A673 (cell line): ENCODE data around the gene TRIM61. TPM values are rescaled to one million over a fixed set of nuclear protein-coding genes. Genes with fewer than 3 reads are reported as not detected.
A peak's percentile ranks its signal among the peaks of the same experiment; 100 is the strongest.
"Not testable (repeated sequence)": the region's sequence is repeated elsewhere in the genome, so short reads cannot be mapped to it uniquely, and the experiment has no call there.

Source experiments
- BruUV-seq: library from RNA; stranded (reverse); fragments of 400-500 nt; replicated peaks from 2 replicates; lab custom pipeline; 2021; lab: Mats Ljungman, UMichigan
- CTCF ChIA-PET: fragments of 300-600 bp; sonication (Branson Sonifier 250); formaldehyde crosslinking; loops from one replicate; lab custom pipeline; 2022; ENCODE audit warnings: antibody characterized with exemption; lab: Charles Lee
- POLR2A ChIA-PET: fragments of 300-600 bp; sonication (Branson Sonifier 250); formaldehyde crosslinking; loops from one replicate; lab custom pipeline; 2022; ENCODE audit warnings: antibody characterized with exemption; ENCODE audit not compliant: low non-redundant PET; lab: Charles Lee
- DNase-seq: peaks from one replicate; pipeline ENCODE4 v3.0.0-alpha.2; 2015; ENCODE audit warnings: low spot score
- H3K27ac ChIP-seq: fragments of 200-600 bp; sonication (generic); 2 replicates; pipeline ENCODE4 v1.5.1; 2016; ENCODE audit warnings: mixed run types, low read depth, mild to moderate bottlenecking, mixed read lengths, antibody characterized with exemption, low read length; ENCODE audit not compliant: poor library complexity, severe bottlenecking
- H3K27me3 ChIP-seq: fragments of 200-600 bp; sonication (generic); replicated peaks from 2 replicates; pipeline ENCODE4 v1.6.1; 2017; ENCODE audit warnings: mixed run types, low read depth, mild to moderate bottlenecking, mixed read lengths, antibody characterized with exemption, low read length; ENCODE audit not compliant: insufficient read depth, poor library complexity
- H3K36me3 ChIP-seq: fragments of 200-600 bp; sonication (generic); 2 replicates; pipeline ENCODE4 v1.6.1; 2016; ENCODE audit warnings: mixed run types, mild to moderate bottlenecking, mixed read lengths, antibody characterized with exemption, low read length; ENCODE audit not compliant: insufficient read depth, poor library complexity, severe bottlenecking
- H3K4me1 ChIP-seq: fragments of 200-600 bp; sonication (generic); 2 replicates; pipeline ENCODE4 v1.6.1; 2017; ENCODE audit warnings: mixed run types, mild to moderate bottlenecking, mixed read lengths, antibody characterized with exemption, low read length; ENCODE audit not compliant: insufficient read depth, poor library complexity, severe bottlenecking
- H3K4me3 ChIP-seq: fragments of 200-600 bp; sonication (generic); 2 replicates; pipeline ENCODE4 v1.5.1; 2016; ENCODE audit warnings: low read depth, mixed run types, mild to moderate bottlenecking, mixed read lengths, low read length; ENCODE audit not compliant: poor library complexity, severe bottlenecking
- H3K9me3 ChIP-seq: fragments of 200-600 bp; sonication (generic); 2 replicates; pipeline ENCODE4 v1.6.1; 2016; ENCODE audit warnings: mixed run types, low read depth, mild to moderate bottlenecking, mixed read lengths, antibody characterized with exemption, low read length; ENCODE audit not compliant: poor library complexity, severe bottlenecking
- CTCF ChIP-seq: fragments of 300-800, 200-600 bp; sonication (generic); conservative IDR thresholded peaks from 2 replicates; pipeline ENCODE4 v1.5.1; 2017; ENCODE audit warnings: low read depth, mild to moderate bottlenecking, antibody characterized with exemption, low read length, moderate library complexity, mixed read lengths
- EZH2 ChIP-seq: fragments of 200-600 bp; sonication (generic); IDR thresholded peaks from 2 replicates; pipeline ENCODE4 v1.6.1; 2017; ENCODE audit warnings: borderline replicate concordance, low read depth, mild to moderate bottlenecking, mixed read lengths, antibody characterized with exemption, low read length; ENCODE audit not compliant: poor library complexity, severe bottlenecking
- intact Hi-C: fragments of 100-400 bp; cut with micrococcal nuclease; formaldehyde crosslinking; loops from one replicate; pipeline ENCODE4 v1.10.0; 2022; ENCODE audit not compliant: unreplicated experiment
- total RNA-seq: library from RNA; stranded (reverse); gene quantifications from 2 replicates; pipeline ENCODE4 v1.2.3, GENCODE V29; 2021

The TRIM61 gene
- total RNA-seq, 1 experiment from 2014 or later, result 4.1 TPM

DNA sequence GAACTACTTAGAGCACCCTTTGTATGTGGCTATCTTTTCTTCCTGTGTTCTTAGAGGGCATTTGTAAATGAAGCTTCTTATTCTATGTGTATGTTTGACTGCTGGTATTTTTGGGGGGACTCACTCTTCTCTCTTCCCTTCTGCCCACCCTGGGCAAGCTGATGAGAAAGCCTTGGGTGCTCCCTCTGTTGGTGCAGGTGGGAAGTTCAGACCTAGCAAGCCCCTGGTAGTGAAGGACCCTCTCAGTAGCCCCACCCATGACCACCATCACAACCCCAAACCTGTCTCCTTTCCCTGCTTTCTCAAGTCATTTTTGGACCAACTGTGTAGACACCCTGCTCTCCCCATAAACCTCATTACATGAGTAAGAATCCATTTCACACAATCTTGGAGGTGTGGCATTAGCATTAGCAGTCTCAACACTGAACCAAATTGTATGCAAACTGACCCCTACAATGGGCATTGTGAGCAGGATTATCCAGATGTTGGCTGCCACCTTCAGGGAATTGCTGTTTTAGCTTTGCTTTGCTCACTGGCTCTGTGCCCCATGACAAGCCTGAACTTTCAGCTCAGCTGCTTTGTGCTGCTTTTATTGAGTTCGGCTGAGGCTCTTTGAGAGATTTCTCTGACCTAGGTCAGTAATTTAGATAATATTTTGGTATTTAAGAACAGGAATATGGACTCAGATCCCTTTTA is 27.9 kb downstream of the TRIM61 start:
- no TSS peak for BruUV-seq
- peak; percentile 22 for DNase-seq
- ChIA-PET CTCF (interaction anchor here (0.6 kb wide), 2 partner anchors 11 to 114 kb away, joined by 3 to 8 read pairs; no protein-coding TSS in a partner anchor), POLR2A (no interaction called here)
- Histone ChIP-seq H3K36me3 (no peaks in the 10 kb centered on the region), H3K4me1 (no peaks in the 10 kb centered on the region), H3K27ac (no peak overlapping the region), H3K27me3 (no peaks in the 10 kb centered on the region), H3K4me3 (no peak overlapping the region), H3K9me3 (no peaks in the 10 kb centered on the region)
- intact Hi-C loops, result no loop called here
- TF ChIP-seq CTCF (peak; percentile 54), EZH2 (no peak)

DNA sequence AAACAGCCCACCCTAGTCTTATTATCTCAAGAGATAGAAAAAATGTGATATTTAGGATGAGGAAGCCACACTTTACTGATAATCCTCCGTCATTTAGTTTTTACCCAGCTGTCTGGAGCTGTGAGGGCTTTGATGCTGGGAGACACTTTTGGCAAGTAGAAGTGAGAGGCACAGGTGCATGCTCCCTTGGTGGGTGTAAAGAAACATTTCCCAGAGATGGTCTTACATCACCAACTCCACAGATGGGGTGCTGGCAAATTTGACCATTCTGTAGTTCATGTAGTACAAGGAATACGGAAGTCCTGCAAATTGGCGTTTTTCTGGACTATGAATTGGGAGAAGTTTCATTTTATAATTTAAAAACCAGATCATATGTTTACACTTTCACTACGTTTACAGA is 28.5 kb downstream of the TRIM61 start:
- intact Hi-C loops, result loop anchor here (1.0 kb wide), 1 partner anchor 9 kb away; no protein-coding TSS in a partner anchor
- POLR2A ChIA-PET, result no interaction called here
- H3K27me3 ChIP-seq, result no peaks in the 10 kb centered on the region

DNA sequence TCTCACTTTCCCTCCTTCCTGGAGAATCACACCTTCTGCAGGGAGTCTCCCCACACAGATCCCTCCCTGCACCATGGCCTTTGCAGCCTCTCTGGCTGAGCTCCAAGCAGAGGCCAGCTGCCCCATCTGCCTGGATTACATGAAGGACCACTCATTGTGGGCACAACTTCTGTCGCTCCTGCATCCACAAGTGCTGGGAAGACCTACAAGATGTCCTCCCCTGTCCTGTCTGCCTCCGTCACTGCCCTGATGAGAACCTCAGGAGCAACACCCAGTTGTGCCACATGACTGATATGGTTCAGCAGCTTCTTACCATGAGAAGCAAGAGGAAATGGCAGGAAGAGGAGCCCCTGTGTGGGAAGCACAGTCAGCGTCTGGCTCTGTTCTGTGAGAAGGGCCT is 29.5 kb downstream of the TRIM61 start:
- BruUV-seq, DNase-seq, H3K4me3 ChIP-seq, H3K4me1 ChIP-seq, H3K27me3 ChIP-seq, H3K9me3 ChIP-seq, H3K36me3 ChIP-seq, POLR2A ChIA-PET, H3K27ac ChIP-seq: not testable (repeated sequence)
- CTCF ChIA-PET, result interaction anchor here (0.7 kb wide), 1 partner anchor 9 kb away, joined by 3 read pairs; no protein-coding TSS in a partner anchor
- intact Hi-C loops, result loop anchor here (1.0 kb wide), 1 partner anchor 8 kb away; no protein-coding TSS in a partner anchor

More for the DNA sequence above, 28.5 kb downstream of the TRIM61 start:
- no peak for DNase-seq
- Histone ChIP-seq H3K36me3 (no peaks in the 10 kb centered on the region), H3K27ac (no peak overlapping the region), H3K4me3 (no peak overlapping the region), H3K4me1 (no peaks in the 10 kb centered on the region), H3K9me3 (no peaks in the 10 kb centered on the region)
- TF ChIP-seq EZH2 (no peak), CTCF (no peak)
- no TSS peak for BruUV-seq
- CTCF ChIA-PET, result interaction anchor here (0.6 kb wide), 2 partner anchors 10 to 113 kb away, joined by 3 to 8 read pairs; no protein-coding TSS in a partner anchor
